AG04449 (cell line): ENCODE results near the gene OAF.

Experiments
- CTCF ChIA-PET: fragments of 350-600 bp; formaldehyde crosslinking; extraction: SDS; loops from one replicate; lab custom pipeline; 2021; ENCODE audit warnings: antibody characterized with exemption; lab: Yijun Ruan, JAX
- POLR2A ChIA-PET: fragments of 400-600, 350-600 bp; formaldehyde crosslinking; extraction: SDS; loops from one replicate; lab custom pipeline; 2020; ENCODE audit warnings: antibody characterized with exemption, inconsistent platforms; lab: Yijun Ruan, JAX
- DNase-seq: peaks from one replicate; pipeline ENCODE4 v3.0.0-alpha.2; 2010; ENCODE audit warnings: low read depth, low spot score
- H3K4me3 ChIP-seq: 2 replicates; pipeline ENCODE4 v1.5.1; 2011; ENCODE audit warnings: low read depth, mild to moderate bottlenecking, control low read depth, low read length
- CTCF ChIP-seq: IDR thresholded peaks from one replicate; pipeline ENCODE4 v1.5.1; 2011; ENCODE audit warnings: mild to moderate bottlenecking, moderate library complexity, low read length, control low read depth, inconsistent platforms; ENCODE audit not compliant: insufficient read depth; ENCODE audit errors: missing control alignments

Gene OAF

GRCh38 chr11:120241277-120241676, 30.4 kb downstream of the OAF start:
- H3K4me3 ChIP-seq: no peak overlapping the region
- no peak for TF ChIP-seq CTCF
- CTCF ChIA-PET: interaction anchor here (1.3 to 45.4 kb wide), 3 partner anchors 28 to 71 kb away, joined by 4 to 1135 read pairs (median 55); no protein-coding TSS in a partner anchor
- POLR2A ChIA-PET: no interaction called here
- no peak for DNase-seq

- ChIA-PET CTCF (interaction anchor here (1.0 to 45.4 kb wide), 5 partner anchors 8 to 73 kb away, joined by 3 to 1135 read pairs (median 55); no protein-coding TSS in a partner anchor), POLR2A (no interaction called here)
- no peak for TF ChIP-seq CTCF
- no peak overlapping the region for H3K4me3 ChIP-seq
- DNase-seq: no peak
Measured at GRCh38 chr11:120243221-120243620, 32.4 kb downstream of the OAF start.

GRCh38 chr11:120244476-120245365, 33.9 kb downstream of the OAF start:
- H3K4me3 ChIP-seq: no peak overlapping the region
- ChIA-PET POLR2A (no interaction called here), CTCF (interaction anchor here (1.0 to 45.4 kb wide), 8 partner anchors 9 to 74 kb away, joined by 3 to 1135 read pairs (median 8); no protein-coding TSS in a partner anchor)
- DNase-seq: no peak
- no peak for TF ChIP-seq CTCF

- ChIA-PET CTCF (interaction anchor here (1.3 to 45.4 kb wide), 5 partner anchors 10 to 75 kb away, joined by 3 to 1135 read pairs (median 55); no protein-coding TSS in a partner anchor), POLR2A (no interaction called here)
- H3K4me3 ChIP-seq: no peak overlapping the region
- no peak for TF ChIP-seq CTCF
- no peak for DNase-seq
Measured at GRCh38 chr11:120245434-120245833, 34.6 kb downstream of the OAF start.

GRCh38 chr11:120248551-120249278, 37.9 kb downstream of the OAF start:
- ChIA-PET CTCF (interaction anchor here (1.4 to 45.4 kb wide), 7 partner anchors 9 to 78 kb away, joined by 3 to 1135 read pairs (median 11); partner anchors contain the start of gene POU2F3), POLR2A (no interaction called here)
- no peak for TF ChIP-seq CTCF
- DNase-seq: no peak
- H3K4me3 ChIP-seq: no peak overlapping the region
